H1 (cell line): ENCODE results near the gene ING4. TPM values are rescaled to one million over a fixed set of nuclear protein-coding genes. Genes with fewer than 3 reads are reported as not detected.

Source experiments
- TAF7 ChIP-seq: optimal IDR thresholded peaks from 2 replicates; pipeline ENCODE3; 2011; ENCODE audit warnings: low read depth, mild to moderate bottlenecking, inconsistent platforms, low read length, moderate library complexity, borderline replicate concordance
- polyA plus RNA-seq, 7 experiments: library from polyadenylated mRNA; depleted of rRNA in 3 of 7; stranded (reverse) in 5 of 7; unstranded in 2 of 7; fragments of >200 nt in 5 of 7; fragments of 200-250 nt in 2 of 7; gene quantifications; 1 replicate in 5 of 7; 2 replicates in 1 of 7; 4 replicates in 1 of 7; pipeline versions ENCODE4 v1.2.1 to v1.2.3, GENCODE V29; 2011 to 2013; ENCODE audit warnings: missing spikeins in 2 of 7, mixed read lengths in 2 of 7
- total RNA-seq: library from RNA; stranded (reverse); fragmentation: NEBNext Ultra II Directional; extraction: Animal tissue kit (Norgen Biotek cat#: 25700); gene quantifications from 2 replicates; pipeline ENCODE4 v1.2.1, GENCODE V29; 2021
- TF ChIP-seq, protein P1 (sequence below): IDR thresholded peaks from 2 replicates; pipeline ENCODE4 v1.6.1; 2012; ENCODE audit warnings: inconsistent platforms

The ING4 gene
- total and polyA plus RNA-seq, 2 of the 8 experiments (the other 6 are each of a cell fraction or from before 2014, with no cell fraction given) = 22.9 to 28.6 TPM

DNA sequence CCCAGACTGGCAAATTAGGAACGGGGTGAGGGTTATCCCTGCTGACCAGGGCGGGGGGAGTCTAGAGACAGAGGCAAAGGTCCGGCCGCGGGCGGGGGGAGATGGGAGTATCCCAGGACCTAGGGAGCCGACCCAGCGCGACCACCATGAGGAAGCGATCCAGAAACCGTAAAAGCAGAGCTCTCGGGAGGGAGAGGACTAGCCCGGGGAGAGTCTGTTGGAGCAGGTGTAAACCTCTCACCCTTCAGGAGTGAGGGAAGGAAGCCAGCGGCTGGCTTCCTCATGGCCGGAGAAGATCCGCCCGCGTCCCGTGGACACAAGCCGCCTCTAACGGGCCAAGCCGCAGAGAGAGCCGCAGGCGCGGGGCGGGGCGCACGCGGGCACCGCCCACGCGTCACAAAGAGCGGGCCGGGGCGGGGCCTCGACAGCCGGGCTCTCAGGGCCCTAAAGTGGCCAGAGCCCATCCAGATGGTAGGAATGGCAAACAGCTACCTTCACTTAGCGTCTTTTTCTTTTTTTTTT is 15.8 kb downstream of the ING4 start, which contains the start of gene ACRBP (continued):
- TF ChIP-seq, protein P1, sequence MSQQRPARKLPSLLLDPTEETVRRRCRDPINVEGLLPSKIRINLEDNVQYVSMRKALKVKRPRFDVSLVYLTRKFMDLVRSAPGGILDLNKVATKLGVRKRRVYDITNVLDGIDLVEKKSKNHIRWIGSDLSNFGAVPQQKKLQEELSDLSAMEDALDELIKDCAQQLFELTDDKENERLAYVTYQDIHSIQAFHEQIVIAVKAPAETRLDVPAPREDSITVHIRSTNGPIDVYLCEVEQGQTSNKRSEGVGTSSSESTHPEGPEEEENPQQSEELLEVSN = 0 out of 2 replicates have a peak, but pooled peaks have one; percentile 26
- no peak for TF ChIP-seq TAF7
